Measurements from ENCODE around the gene HAUS1.

HAUS1 gene, protein sequence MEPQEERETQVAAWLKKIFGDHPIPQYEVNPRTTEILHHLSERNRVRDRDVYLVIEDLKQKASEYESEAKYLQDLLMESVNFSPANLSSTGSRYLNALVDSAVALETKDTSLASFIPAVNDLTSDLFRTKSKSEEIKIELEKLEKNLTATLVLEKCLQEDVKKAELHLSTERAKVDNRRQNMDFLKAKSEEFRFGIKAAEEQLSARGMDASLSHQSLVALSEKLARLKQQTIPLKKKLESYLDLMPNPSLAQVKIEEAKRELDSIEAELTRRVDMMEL

DNA sequence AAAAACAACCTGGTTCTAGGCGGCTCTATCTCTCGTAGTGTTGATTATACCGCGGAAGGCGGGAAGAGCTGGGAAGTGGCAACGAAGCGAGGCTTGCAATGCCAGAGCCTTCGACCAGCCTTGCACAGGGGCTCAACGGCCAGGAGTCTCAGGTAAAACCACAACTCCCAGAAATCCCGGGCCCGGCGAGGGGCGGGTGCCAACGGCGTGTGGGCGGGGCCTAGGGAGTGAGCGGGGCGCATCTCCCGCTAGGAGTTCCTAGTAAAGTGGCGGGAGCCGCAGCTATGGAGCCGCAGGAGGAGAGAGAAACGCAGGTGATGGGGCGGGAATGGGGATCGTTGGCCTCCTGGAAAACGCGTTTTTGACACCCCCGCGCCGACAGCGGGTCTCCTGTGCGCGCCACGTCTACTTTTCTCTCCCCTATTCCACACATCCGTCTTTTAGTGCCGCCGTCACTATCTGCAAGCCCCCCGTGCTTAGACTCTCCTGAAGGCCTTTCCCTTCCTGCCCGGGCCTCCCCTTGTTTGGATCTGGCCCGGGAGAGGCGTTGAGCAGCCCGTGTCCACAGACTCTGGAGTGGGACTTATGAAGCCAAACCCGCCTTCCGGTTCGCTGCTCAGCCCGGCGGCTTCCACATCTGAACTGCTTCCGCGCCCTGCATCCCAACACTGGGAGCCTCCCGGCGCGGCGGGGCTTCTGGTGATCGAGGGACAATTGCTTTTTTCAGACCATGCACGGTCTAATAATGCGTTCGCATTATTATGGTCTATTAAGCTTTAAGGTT lies at the start of gene HAUS1:
Gene HAUS1 (plus strand): TSS at position 258 of the 784 bp plus-strand sequence. CDS start 27 bp downstream, at position 285.
- peak; percentile 64 for DNase-seq (ENCODE audit: low read depth)

DNA sequence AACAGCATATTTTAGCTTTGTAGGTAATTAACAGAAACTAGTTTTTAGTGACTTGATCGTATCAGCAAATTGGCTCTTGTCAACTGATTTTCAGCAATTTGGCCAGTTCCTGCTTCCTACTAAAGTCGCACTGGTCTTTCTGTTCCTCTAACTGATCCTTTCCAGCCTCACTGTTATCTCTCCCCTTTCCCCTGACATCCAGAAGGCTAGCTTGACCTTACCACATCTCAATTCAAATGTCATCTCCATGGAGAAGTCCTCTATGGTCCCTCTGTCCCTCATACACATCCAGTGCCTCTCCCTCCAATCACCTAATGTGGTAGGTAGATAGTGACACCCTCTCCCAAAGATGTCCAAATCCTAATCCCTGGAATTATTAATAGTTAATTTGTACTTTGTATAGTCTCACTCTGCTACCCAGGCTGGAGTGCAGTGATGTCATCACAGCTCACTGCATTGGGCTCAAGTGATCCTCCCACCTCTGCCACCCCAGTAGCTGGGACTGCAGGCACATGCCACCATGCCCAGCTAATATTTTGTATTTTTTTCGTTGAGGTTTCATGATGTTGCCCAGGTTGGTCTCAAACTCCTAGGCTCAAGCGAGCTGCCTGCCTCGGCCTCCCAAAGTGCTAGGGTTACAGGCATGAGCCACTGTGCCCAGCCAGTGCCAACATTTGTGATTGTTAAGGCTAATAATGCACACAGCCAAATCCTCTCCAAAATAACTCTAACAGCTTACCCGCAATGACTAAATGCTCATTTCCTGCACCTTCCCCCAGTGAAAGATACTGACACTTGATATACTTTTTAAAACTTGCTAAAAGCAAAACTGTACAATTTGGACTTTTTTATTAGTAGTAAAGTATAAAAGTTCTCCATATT lies 49.0 kb upstream of the HAUS1 start:
- DNase-seq (ENCODE audit: low read depth): no peak

DNA sequence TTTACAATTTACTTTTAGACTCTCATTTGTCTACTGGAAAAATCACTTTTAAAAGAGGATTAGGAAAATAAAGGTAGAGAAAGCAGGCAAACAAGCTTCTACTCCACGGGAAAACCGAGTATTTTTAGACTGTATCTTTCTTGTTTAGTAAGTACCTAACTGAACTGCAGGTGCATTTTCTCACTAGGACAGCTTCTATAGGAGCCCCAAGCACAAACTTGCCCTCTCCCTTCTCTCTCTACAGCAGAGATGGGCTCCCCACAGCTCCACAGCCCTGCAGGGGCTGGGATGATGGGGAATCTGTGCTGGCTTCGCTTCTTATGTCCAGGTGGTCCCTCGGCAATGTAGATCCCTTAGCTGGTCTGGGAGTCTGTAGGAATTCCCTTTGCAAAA lies 48.4 kb upstream of the HAUS1 start:
- DNase-seq (ENCODE audit: low read depth): no peak

DNA sequence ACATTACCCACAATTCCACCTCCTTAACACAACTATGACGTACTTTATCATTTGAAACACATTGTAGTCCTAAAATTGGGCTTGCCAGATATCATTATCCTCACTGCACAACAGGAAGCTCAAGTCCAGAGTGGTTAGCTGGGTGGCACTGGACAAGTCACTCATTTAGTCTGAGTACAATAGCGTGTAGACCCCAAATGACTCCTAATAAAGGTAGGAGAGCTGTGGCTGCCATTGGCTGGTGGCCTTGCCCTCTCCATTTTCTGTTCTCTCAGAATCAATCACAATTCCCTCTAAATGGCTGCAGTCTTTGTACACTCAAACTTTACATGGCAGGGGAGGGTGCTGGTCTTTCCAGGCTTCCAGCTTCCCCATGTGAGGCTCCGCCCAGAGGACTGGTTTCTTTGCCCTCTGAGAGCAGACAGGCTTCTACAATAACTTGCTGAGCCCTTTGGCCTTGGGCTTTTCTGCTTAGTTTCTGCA lies 43.8 kb upstream of the HAUS1 start:
- DNase-seq (ENCODE audit: low read depth): no peak

DNA sequence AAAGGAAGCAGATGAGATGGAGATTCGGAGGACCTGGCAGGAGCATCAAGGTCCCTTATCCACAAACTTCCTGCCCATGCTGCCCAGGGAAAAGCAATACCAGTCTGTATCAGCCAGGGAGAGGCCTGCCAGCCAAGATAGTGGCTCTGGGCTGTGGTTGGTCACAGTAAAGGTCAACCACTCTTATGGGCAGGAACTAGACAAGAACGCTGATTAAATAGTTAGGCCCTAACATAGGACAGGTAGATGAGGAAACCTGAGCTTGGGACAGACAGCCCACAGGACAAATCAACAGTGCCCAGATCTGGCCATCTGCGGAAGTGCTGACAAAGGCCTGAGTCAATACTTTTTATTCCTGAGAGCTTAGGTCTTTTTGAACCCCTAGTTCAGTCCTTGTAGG lies 42.8 kb upstream of the HAUS1 start:
- DNase-seq (ENCODE audit: low read depth): no peak

DNA sequence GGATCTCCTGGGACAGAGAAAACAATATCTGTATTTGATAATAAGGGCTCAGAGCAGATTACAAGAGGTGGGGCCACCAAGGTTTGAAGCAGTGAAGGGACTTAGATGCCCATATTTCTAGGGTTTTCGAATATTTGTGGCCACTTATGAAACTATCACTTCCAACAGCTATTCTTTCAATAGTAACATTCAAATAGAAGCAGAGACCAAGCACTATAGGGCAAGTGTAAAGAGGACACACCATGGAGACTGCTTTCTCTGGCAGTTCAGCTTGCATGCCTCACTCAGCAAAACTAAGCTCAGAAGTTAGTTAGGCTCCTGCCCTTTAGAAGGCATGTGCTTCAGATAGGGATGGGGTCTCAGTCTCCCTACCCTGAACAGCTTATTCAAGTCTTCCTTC lies 42.4 kb upstream of the HAUS1 start:
- DNase-seq (ENCODE audit: low read depth): no peak

DNA sequence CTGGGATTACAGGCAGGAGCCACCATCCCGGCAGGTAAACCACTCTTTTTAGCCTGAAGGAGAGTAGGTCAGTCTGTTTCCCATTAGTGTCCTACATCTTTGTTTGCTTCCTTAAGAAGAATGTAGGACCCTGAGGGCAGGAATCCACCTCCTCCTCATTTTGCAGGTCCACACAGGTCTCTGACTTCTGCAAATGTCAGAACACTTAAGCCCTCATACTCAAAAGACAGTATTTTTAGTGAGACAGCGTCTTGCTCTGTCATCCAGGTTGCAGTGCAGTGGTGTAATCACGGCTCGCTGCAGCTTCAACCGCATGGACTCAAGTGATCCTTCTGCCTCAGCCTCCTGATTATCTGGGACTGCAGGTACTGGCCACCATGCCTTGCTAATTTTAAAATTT lies 41.4 kb upstream of the HAUS1 start:
- no peak for DNase-seq (ENCODE audit: low read depth)

DNA sequence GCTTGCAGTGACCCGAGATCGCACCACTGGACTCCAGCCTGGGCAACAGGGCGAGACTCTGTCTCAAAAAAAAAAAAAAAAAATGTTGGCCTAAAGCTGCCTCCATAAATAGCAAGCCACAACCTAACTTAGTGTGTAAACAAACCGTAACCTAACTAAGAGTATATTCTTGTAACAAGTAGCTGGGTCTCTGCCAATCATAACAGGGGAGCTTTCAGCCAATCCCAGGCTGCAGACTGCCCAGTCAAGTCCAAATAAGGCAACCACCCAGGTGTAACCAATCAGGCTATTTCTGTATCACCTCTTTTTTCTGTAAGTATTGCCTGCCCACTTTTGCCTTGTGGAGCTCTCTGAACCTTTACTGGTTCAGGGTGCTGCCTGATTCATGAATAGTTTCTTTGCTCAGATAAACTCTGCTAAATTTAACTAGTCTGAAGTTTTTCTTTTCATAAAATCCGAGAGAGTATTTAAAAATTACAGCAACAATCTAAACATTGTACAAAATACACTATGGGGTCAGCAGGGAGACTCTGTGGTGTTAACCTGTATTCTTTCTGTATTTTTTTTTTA lies 36.7 kb upstream of the HAUS1 start:
- DNase-seq (ENCODE audit: low read depth): no peak

DNA sequence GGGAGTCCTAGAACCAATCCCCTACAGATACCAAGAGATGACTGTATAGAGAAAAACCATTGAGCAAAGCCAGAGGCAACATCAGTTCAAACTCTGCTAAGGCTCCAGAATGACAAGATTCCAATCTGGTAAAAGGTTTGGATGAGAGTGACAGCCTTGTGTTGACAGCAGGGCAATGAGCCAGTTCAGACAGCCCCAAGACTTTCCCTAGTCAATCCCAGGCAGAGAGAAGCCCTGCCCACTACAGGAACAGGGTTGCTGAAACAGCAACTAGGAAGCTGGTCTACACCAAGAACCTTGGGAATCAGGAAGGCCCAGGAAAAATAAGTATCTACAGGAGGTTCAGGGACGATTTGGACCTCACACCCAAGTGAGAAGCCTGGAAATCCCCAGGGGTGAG lies 35.4 kb upstream of the HAUS1 start:
- DNase-seq (ENCODE audit: low read depth): no peak

DNA sequence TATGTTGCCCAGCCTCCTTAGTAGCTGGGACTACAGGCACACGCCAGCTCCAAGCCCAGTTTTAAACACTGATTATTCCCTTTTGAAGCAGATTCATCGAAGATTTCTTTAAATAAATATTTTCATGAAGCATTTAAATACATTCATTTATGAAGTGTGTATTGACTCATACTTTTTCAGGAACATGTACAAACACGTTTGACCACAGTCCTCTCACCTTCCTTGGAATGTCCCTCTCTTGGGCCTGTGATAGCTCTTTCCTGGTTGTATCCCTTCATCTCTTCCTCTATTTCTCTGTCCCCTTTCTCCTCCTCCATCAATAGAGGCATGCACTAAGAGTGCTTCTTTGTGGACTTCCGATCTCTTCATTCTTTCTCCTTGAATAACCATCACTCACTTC lies 34.7 kb upstream of the HAUS1 start:
- no peak for DNase-seq (ENCODE audit: low read depth)

DNA sequence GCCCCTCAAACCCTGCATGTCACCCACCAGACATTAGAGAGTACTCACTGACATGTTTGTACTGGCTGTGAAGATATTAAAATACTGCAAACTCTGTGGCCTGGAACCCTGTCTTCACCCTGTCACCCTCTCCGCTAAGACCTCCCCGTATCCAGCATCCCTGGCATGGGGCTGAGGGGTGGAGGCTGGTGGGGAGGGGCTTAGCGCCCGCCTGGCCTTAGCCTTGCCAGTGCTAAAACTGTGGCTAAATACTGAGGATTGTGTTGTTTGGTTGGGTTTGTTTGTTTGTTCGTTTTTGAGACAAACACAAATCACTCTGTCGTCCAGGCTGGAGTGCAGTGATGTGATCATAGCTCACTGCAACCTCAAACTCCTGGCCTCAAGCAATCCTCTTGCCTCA lies 34.0 kb upstream of the HAUS1 start:
- DNase-seq (ENCODE audit: low read depth): no peak

DNA sequence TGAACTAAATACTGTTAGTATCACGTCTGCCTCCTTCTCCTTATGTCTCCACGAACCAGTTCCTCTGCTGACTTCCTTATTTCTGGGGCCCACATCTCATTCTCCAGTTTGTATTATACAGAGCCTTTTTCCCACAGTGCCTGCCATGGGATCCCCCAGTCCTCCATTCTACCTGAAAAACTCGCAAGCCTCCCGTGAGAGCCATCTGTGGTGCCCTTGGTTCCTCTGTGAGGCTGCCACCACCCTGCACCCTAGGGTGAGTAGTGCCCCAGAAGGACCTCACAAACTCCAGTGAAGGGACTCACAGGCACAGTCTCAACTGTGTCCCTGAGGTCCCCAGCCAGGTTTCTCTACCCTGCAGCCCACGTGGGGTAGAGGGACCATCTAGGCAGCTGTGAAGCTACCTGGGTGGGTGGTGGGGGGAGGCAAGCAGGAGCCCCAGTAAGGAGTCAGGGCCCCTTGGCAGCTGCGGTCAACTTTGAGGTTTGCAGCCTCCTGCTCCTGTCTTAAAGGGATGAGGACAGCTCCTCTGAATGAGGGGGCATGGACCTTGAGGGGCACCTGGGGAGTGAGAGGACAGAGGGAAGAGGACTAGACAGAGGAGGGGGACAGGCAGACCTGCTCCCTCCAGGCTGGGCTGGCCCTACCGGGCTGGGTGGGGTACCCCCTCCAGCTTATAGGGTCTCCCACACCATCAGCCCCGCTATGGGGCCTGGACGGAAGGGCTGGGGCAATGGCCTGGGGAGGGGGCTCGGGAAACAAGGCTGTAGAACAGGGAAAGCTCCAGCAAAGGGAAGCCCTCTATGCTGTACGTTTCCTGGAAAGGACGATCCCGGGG lies 33.2 kb upstream of the HAUS1 start:
- DNase-seq (ENCODE audit: low read depth): no peak

DNA sequence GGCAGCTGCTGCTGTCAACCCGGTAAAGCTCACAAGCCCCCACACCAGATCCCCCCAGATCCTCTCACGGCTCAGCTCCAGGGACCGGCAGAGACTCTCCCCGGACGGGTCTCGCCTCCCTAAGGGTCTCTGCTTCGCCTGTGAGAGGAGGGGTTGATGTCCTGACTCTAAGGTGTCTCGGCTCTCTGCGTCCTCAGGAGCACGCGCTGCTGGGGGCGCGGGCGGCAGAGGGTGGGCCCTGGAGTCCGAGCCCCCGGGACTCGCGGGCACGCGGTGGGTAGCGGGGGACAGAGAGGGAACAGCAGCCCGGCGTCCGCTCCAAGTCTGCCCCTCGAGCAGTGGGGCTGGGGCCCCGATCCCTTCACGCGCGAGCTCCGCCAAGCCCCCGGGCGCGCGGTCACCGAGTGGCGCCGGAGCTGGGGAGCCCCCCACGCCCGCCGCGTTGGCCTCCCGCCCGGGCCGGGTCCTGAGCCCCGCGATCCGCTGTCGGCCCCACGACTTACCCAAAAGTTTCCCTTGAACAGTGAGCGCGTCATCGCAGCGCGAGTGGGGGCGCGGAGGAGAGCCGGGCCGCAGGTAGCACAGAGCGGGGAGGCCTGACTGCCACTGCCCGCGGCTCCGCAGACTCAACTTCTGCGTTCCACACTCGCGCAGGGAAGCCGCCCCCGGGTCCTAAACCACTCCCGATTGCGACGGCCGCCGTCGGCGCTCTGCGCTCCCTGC lies 32.4 kb upstream of the HAUS1 start, which contains the start of gene PSTPIP2:
Gene PSTPIP2 (minus strand): TSS at position 608 of the 723 bp plus-strand sequence. CDS start 72 bp downstream, at position 536.
- DNase-seq (ENCODE audit: low read depth): peak; percentile 30

DNA sequence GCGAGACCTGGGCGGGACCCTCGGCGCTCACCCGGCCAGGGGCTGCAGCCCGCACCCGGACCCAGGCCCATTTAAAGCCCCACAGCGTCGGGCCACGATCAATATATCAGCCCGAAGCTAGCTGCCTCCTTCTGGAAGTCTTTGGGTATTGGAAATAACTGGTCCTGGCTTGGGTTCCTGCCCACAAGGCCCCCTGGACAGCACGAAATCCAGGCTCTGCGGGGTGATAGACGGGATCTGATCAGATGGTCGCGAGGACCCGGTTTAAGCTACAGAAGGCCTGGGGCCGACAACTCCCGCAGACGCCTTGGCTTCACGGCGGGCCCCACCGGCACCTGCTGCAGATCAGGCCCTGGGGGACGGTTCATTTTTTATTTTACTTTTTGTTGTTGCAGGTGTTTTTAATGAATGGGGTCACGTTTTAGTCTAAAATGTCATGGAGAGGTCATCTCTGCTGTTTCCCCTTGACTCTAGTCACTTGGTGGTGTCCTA lies 31.8 kb upstream of the HAUS1 start:
- DNase-seq (ENCODE audit: low read depth): no peak

DNA sequence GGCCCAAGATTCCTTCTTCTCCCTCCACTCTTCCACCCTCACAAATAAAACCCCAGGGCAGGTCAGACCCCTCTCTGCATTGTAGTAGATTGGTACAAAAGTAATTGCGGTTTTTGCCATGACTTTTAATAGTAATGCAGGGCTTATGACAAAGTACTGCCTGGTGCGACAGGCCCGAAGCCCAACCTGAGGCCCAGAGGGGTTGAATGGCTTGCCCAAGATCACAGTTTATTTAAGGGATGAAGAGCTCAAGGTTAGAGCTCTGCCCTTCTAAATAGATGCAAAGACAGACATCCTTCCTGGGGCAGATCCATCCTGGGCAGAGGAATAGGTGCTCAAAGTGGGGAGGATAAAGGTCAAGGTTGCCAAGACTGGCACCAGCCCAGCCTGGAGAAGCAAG lies 31.2 kb upstream of the HAUS1 start:
- DNase-seq (ENCODE audit: low read depth): no peak

DNA sequence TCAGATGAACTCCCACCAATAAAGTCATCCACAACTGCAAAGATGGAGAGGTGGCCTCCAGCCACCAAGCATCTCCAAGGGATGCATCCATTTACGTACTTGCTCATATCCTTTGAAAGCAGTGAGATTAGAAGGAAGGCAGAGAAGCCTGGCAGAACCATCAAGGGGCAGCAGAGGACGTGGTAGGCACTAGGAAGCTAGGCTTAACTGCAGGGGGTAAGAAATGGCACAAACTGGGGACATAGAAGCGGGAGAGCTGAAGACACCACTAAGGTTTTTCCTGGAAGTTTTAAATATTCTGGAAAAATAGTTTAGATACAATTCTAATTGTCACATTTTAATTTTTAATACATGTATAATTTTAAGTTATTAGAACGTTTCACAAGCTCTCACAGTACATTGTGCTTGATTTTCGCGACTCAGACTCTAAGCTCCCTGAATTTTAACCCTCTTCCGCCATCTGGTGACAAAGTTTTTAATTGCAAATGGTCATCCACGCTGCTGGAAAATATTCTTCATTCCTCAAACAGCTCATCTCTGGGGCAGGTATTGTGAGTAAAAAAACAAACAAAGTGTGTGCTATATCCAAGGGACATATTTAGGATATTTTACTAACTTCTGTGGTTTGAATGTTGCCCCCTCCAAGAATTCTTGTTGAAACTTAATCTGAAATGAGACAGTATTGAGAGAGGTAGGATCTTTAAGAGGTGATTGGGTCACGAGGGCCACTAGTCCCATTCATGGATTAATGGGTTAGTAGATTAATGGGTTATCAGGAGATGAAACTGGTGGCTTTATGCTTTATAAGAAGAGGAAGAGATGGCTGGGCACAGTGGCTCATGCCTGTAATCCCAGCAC lies 30.5 kb upstream of the HAUS1 start:
- DNase-seq (ENCODE audit: low read depth): peak; percentile 34

DNA sequence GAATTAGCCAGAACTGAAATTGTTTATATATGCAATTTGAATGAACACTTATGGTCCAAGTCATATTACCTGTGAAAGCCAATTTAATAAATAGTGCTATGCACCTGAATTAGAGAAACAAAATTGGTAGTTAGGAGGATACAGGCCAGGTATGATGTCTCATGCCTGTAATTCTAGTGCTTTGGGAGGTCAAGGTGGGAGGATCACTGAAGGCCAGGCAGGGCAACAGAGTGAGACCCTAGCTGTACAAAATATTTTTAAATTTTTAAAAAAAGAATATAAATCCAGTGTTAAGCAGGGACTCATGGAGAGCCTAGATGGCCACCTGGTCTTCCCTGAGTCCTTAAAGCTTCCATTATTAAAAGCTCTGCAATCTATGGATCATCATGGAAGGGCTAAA lies 24.8 kb upstream of the HAUS1 start:
- DNase-seq (ENCODE audit: low read depth): no peak

DNA sequence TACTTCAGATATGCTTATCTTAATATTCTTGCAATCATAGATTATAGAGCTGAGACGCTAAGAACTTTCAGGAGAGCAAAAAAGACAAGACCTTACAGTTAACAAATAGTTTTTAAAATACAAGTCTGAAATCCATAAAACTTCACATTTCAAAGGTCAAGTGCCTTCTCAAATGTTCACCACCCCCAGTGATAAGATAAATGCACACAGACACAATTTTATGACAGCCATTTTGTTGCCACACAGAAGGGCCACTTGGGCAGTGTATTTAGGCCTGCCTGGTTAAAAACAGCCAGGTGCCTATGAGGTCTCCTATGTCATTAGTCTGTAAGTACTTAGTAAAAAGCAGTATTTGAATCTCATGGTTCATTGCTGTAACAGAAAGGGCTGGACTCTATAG lies 24.0 kb upstream of the HAUS1 start:
- DNase-seq (ENCODE audit: low read depth): no peak

DNA sequence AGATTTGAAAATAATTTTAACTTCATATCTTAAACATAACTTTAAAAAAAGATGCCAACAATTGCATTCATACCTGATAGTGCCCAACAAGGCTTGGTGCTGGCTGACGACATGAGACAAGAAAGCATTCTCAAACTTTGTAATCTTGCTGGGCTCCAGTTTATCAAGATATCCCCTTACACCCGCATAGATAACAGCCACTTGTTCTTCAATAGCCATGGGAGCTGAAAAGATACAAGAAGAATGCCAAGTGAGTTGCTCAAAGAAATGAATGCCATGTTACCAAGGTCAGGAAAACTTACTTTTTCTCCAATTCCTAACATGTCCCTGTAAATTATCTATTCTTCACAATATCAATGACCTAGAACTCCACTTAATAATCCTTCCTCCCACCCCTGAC lies 19.8 kb upstream of the HAUS1 start:
- DNase-seq (ENCODE audit: low read depth): no peak

All from stimulated activated CD8-positive, alpha-beta memory T cell treated with anti-CD3 and anti-CD28 coated beads, Interleukin-15, amount 100 ng/mL, for 1 hour (primary cell).